Smooth muscle cell (in vitro differentiated cells): ENCODE measurements around the gene RANBP9. TPM values are rescaled to one million over a fixed set of nuclear protein-coding genes. Genes with fewer than 3 reads are reported as not detected.

ENCODE experiments used
- DNase-seq: peaks from one replicate; lab custom pipeline; 2025; ENCODE audit not compliant: unreplicated experiment; lab: John Stamatoyannopoulos, UW
- H2AFZ ChIP-seq: fragments of 200-600 bp; sonication (generic); 2 replicates; pipeline ENCODE4 v1.6.0; 2016; ENCODE audit warnings: antibody characterized with exemption, low read depth, mild to moderate bottlenecking
- H3F3A ChIP-seq: fragments of 200-600 bp; sonication (generic); 2 replicates; pipeline ENCODE4 v1.6.0; 2017; ENCODE audit warnings: antibody characterized with exemption, low read depth
- H3K27ac ChIP-seq: fragments of 200-600 bp; sonication (generic); 2 replicates; pipeline ENCODE4 v1.5.1; 2016; ENCODE audit warnings: low read depth, mild to moderate bottlenecking
- H3K27me3 ChIP-seq: fragments of 200-600 bp; sonication (generic); 2 replicates; pipeline ENCODE4 v1.6.1; 2016; ENCODE audit warnings: low read depth, mild to moderate bottlenecking
- H3K36me3 ChIP-seq: fragments of 200-600 bp; sonication (generic); 2 replicates; pipeline ENCODE4 v1.5.1; 2016; ENCODE audit warnings: low read depth
- H3K4me1 ChIP-seq: fragments of 200-600 bp; sonication (generic); 2 replicates; pipeline ENCODE4 v1.5.1; 2016; ENCODE audit warnings: low read depth
- H3K4me2 ChIP-seq: fragments of 200-600 bp; sonication (generic); 2 replicates; pipeline ENCODE4 v1.6.0; 2016; ENCODE audit warnings: mild to moderate bottlenecking
- H3K4me3 ChIP-seq: fragments of 200-600 bp; sonication (generic); 2 replicates; pipeline ENCODE4 v1.5.1; 2016; ENCODE audit warnings: mild to moderate bottlenecking
- H3K79me2 ChIP-seq: fragments of 200-600 bp; sonication (generic); 2 replicates; pipeline ENCODE4 v1.6.0; 2016; ENCODE audit warnings: low read depth, mild to moderate bottlenecking
- H3K9ac ChIP-seq: fragments of 200-600 bp; sonication (generic); 2 replicates; pipeline ENCODE4 v1.6.0; 2016; ENCODE audit warnings: low read depth
- H3K9me3 ChIP-seq: fragments of 200-600 bp; sonication (generic); replicated peaks from 2 replicates; pipeline ENCODE4 v1.5.1; 2016; ENCODE audit warnings: low read depth
- H4K20me1 ChIP-seq: fragments of 200-600 bp; sonication (generic); 2 replicates; pipeline ENCODE4 v1.6.0; 2016; ENCODE audit warnings: low read depth
- WGBS: methylation state at CpG from one replicate; pipeline ENCODE4 v1.1.7; 2016; ENCODE audit warnings: low lambda C conversion rate; 5-methylcytosine and 5-hydroxymethylcytosine counted together
- polyA plus RNA-seq: library from polyadenylated mRNA; unstranded; fragments of >200 nt; fragmentation: Nextera tagmentation; extraction: Ambion mirVana; gene quantifications from 2 replicates; pipeline ENCODE4 v1.2.1, GENCODE V29; 2016
- total RNA-seq: library from RNA; depleted of rRNA; stranded (reverse); fragments of >200 nt; gene quantifications from 2 replicates; pipeline ENCODE4 v1.2.3, GENCODE V29; 2014
- TF ChIP-seq, protein P1 (sequence below): fragments of 200-600 bp; sonication (generic); IDR thresholded peaks from 2 replicates; pipeline ENCODE4 v1.5.1; 2017; ENCODE audit warnings: borderline replicate concordance, mild to moderate bottlenecking, antibody characterized with exemption; ENCODE audit not compliant: insufficient read depth, poor library complexity, severe bottlenecking

RANBP9 gene
- total and polyA plus RNA-seq, 2 experiments from 2014 or later, result 26.9 to 40.9 TPM

DNA sequence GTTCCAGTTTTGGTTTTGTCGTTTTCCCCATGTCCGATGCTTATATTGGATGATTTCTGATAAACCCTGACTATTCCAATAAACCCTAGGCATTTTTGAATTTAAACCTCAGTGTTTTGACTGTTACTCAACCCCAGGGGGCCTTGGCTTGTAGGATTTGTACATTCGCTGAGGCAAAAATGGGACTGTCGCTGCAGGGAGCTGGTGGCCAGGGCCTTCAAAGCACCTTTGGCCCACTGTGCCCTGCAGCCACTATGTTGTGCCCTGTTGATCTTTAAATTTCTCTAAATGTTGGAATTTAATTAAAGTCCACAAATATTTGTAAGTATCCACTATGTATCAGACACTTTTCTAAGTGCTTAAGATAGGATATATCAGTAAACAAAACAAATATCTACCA, 106.0 kb downstream of the RANBP9 start:
- H3K27me3 ChIP-seq, result no peaks in the 10 kb centered on the region
- H4K20me1 ChIP-seq, result no peaks in the 10 kb centered on the region
- H3K79me2 ChIP-seq, result no peaks in the 10 kb centered on the region
- TF ChIP-seq, protein P1, sequence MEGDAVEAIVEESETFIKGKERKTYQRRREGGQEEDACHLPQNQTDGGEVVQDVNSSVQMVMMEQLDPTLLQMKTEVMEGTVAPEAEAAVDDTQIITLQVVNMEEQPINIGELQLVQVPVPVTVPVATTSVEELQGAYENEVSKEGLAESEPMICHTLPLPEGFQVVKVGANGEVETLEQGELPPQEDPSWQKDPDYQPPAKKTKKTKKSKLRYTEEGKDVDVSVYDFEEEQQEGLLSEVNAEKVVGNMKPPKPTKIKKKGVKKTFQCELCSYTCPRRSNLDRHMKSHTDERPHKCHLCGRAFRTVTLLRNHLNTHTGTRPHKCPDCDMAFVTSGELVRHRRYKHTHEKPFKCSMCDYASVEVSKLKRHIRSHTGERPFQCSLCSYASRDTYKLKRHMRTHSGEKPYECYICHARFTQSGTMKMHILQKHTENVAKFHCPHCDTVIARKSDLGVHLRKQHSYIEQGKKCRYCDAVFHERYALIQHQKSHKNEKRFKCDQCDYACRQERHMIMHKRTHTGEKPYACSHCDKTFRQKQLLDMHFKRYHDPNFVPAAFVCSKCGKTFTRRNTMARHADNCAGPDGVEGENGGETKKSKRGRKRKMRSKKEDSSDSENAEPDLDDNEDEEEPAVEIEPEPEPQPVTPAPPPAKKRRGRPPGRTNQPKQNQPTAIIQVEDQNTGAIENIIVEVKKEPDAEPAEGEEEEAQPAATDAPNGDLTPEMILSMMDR, result no peak
- WGBS, result 94% methylated on average over 4 of the region's 4 CpGs
- no peaks in the 10 kb centered on the region for H3F3A ChIP-seq
- H3K4me1 ChIP-seq, result no peaks in the 10 kb centered on the region
- no peak overlapping the region for H3K4me2 ChIP-seq
- DNase-seq, result no peak
- H3K4me3 ChIP-seq, result no peak overlapping the region
- no peak overlapping the region for H2AFZ ChIP-seq
- no peaks in the 10 kb centered on the region for H3K36me3 ChIP-seq
- no peak overlapping the region for H3K9ac ChIP-seq
- H3K9me3 ChIP-seq, result no peaks in the 10 kb centered on the region
- H3K27ac ChIP-seq, result no peak overlapping the region

DNA sequence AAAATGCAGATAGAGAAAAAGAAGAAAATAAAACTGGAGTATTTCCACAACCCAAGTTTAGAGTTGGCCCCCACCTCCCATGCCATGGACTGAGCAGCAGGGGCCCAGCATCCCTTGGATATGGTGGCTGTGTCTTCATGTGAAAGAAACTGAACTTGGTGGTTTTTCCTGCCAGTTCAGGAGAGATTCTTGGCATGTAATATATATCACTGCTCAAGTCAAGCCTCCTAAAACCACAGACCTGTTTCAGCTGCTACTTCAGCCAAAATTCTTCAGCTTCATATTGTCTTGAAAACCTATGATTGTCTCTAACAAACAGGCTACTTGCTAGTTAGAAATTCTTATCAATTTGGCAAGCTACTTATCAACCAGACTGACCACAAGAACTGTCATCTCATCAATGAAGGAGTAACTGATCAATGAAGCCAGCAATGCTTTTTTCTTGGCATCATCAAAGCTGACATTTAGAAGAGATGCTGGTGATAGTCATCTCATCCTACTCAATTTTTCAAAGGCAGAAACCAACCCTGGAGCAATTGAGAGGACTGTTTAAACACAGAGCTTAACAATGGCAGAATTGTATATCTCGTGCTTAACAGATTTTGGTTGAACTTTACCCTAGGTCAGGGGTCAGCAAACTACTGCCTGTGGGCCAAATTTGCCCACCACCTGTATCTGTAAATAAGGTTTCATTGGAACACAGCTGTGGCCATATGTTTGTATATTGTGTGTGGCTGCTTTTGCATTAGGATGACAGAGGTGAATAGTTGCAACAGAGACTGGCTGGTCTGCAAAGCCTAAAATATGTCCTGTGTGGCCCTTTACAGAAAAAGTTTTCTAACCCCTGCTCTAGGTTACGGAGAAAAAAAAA, 106.9 kb downstream of the RANBP9 start:
- Histone ChIP-seq H3K9me3 (no peaks in the 10 kb centered on the region), H3K9ac (no peak overlapping the region), H3K27me3 (no peaks in the 10 kb centered on the region), H3K4me1 (no peaks in the 10 kb centered on the region), H3K79me2 (no peaks in the 10 kb centered on the region), H3K27ac (no peak overlapping the region), H3K36me3 (no peaks in the 10 kb centered on the region), H4K20me1 (no peaks in the 10 kb centered on the region), H3F3A (no peaks in the 10 kb centered on the region), H3K4me2 (no peak overlapping the region), H2AFZ (no peak overlapping the region), H3K4me3 (no peak overlapping the region)
- 83% methylated on average over 2 of the region's 2 CpGs for WGBS
- TF ChIP-seq, protein P1, result no peak
- DNase-seq, result no peak

DNA sequence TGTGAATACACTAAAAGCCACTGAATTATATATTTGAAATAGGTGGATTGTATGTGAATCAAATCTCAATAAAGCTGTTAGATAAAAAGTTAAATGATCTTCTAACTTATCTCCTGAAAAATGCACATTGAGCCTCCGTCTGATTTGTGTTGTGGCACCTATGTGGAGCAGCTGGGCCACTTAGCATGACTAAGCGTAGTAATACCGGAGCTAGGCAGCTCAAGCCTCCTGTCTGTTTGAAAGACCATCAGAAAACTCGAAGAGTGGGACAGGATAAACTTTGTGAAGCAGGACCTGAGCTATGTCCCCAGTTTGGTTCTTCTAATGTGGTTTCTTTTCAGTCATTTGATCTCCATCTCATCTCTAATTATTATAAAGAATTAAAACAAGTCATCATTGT, 107.5 kb downstream of the RANBP9 start:
- Histone ChIP-seq H2AFZ (no peak overlapping the region), H3K27ac (no peak overlapping the region), H3K27me3 (no peaks in the 10 kb centered on the region), H3K4me2 (no peak overlapping the region), H3K9me3 (no peaks in the 10 kb centered on the region), H3K4me3 (no peak overlapping the region), H3K4me1 (no peaks in the 10 kb centered on the region), H3K9ac (no peak overlapping the region), H4K20me1 (no peaks in the 10 kb centered on the region), H3F3A (no peaks in the 10 kb centered on the region), H3K36me3 (no peaks in the 10 kb centered on the region), H3K79me2 (no peaks in the 10 kb centered on the region)
- TF ChIP-seq, protein P1, result no peak
- WGBS, result 92% methylated on average over 4 of the region's 4 CpGs
- DNase-seq, result no peak

DNA sequence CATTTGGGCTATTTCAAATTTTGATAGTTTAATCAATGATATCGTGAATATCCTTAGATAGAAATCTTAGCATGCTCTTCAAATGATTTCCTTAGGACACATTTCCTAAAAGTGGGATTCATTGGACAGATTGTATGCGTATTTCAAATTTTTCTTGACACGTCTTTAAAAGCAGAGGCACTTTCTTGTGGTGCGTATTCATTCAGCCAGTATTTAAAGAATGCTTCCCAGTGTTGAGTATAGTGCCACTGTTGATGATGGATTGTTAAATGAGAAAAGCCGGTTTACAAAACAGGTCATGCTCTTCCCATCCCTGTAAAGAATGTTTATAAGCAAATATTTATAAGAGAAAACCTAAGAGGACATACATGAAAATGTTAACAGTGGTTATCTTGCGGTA, 111.6 kb downstream of the RANBP9 start:
- no peaks in the 10 kb centered on the region for H3K36me3 ChIP-seq
- TF ChIP-seq, protein P1, result no peak

More for the DNA sequence above, 111.6 kb downstream of the RANBP9 start:
- H2AFZ ChIP-seq, result no peak overlapping the region
- H3K9me3 ChIP-seq, result no peaks in the 10 kb centered on the region
- H3K27me3 ChIP-seq, result no peaks in the 10 kb centered on the region
- no peaks in the 10 kb centered on the region for H3F3A ChIP-seq
- H3K79me2 ChIP-seq, result no peaks in the 10 kb centered on the region
- no peaks in the 10 kb centered on the region for H4K20me1 ChIP-seq
- H3K4me1 ChIP-seq, result no peaks in the 10 kb centered on the region
- H3K9ac ChIP-seq, result no peak overlapping the region
- 78% methylated on average over 6 of the region's 6 CpGs for WGBS
- H3K27ac ChIP-seq, result no peak overlapping the region
- H3K4me3 ChIP-seq, result no peak overlapping the region
- H3K4me2 ChIP-seq, result no peak overlapping the region
- DNase-seq, result no peak
